HG03108 (cell line): ENCODE data around the gene P2RY12.

Experiments
- ATAC-seq: cut with Tn5 transposase; IDR thresholded peaks from one replicate; pipeline ENCODE4 v1.9.1; 2021; ENCODE audit warnings: moderate library complexity; ENCODE audit not compliant: unreplicated experiment

Gene P2RY12

GRCh38 chr3:151350656-151351055 lies 33.9 kb downstream of the P2RY12 start:
- ATAC-seq = no peak

DNA sequence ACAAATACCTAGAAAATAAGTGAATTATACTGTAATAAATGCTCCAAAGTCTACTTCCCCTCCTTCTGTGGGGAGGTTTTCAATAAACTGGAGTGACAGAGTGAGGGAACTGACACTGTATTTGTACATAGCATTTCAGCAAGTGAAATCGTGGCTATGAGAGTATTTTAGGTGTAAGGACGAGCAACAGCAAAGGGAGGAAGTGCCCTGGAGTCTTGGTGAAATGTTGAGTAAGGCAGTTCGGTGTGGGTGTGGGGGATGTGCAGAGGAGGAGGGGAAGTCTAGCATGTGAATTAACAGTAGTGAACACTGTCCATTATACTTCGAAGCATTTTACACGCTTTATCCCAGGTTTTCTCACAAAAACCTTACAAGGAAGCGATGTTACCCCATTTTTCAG lies 37.1 kb downstream of the P2RY12 start:
- ATAC-seq = no peak

DNA sequence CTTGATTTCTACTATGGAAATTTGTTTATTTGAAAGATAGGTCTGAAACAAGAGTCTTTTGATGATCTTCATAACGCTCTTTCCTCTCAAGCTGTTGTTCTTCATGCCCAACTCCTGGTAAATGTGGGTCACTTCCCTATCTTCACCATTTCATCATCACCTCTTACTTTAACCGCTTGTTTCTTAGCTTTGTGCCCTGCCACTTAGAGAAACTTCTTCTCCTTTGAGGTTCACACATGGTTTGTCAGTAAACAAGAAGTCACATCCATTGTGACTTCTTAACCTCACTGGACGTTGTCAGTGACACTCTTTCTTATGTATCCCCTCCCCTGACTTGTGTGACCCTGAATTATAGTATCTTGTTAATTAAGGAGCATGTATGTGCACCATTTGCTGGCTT lies 38.3 kb downstream of the P2RY12 start:
- ATAC-seq = no peak

DNA sequence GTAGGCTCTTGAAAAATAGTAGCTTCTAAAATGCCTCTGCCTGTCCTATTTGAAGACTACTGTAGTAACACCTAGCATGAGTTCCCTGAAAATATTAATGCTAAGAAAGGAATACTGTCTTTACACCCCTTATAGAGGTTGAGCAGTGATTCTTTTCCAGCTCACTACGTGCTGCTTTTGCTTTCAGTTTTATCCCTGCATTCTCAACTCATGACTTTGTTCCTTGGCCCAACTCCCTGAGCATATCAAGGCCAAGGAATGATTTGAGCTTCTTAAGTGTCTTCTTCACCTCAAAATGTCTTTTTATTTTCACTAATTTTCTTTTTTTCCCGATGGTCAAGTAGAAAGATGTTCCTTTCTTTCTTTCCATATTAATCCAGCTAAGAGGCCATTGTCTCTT lies 38.7 kb downstream of the P2RY12 start:
- no peak for ATAC-seq

DNA sequence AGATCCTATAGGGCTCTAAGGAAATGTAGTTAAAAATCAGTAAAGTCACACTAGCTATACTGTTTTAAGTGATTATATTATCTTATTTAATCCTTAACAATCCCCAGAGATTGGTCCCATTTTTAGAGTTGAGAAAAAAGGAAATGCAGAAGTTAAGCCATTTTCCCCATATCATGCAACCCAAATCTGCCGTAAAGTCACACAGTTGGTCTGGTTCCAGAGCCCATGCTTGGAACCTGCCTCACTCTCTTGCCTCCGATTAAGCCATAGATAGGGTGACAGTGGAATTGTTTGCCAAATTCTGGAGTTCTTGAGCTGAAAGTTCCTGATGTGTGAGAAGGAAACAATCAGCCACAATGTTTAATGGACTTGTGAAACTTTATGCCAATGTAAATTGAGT lies 52.9 kb downstream of the P2RY12 start:
- ATAC-seq = no peak

DNA sequence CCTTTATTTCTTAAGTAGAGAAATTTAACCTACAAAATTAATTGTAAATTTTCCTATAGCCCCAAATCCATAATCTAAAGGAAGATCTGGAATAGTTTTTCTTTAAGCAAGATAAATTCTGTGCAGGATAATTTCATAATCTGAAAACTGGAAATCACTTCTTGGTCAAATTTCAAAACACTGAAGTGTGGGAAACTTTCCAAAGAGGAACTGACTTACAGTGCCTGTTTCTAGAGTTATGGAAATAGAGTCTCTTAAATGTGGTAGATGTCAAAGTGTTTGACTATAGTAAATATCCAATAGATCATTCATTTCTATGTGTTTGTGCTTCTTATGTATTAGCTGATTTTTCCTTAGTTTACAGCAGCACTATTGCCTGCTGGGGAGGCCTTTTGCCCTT lies 53.7 kb downstream of the P2RY12 start:
- no peak for ATAC-seq

DNA sequence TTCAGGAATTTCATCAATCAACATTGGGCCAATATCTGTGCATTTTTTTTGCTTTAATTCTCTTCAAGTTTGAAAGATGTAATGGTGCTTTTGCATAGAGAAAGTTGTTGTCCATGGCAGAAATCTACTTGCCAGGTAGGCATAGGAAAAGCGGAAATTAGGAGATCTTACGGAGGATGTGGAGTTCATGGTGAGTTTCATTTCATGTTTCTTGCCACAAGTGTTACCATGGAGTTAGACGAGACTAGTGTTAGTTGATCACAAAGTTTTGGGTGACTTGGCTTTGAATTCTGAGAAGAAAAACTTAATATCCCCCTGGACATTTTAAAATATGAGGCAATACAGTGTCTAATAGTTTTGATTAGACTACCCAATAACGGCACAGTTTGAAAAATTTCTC lies 54.2 kb downstream of the P2RY12 start:
- ATAC-seq = no peak

DNA sequence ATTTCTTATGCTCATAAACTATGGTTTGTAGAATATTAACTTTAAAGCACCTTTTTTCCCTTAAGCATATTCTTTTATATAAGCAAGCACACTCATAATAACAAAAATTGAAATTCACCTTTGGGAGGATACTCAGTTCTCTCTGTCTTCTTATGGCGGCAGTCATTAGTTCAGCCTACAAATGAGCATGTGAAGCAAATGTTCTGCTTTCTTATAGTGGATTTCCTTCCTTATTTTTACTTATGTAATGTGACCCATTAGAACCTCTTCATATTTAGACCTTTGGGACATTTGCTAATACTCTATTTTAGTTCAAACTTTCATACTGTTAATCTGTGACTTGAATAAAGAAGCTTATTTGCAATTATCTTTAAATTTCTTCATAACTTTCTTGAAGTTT lies 55.2 kb downstream of the P2RY12 start, which contains the start of gene P2RY13:
TSS of gene P2RY13 (minus strand) at position 187 of the 400 bp plus-strand sequence. CDS start at position 166, 21 bp downstream.
- ATAC-seq = no peak

- no peak for ATAC-seq
Observed at GRCh38 chr3:151328298-151328995, 56.1 kb downstream of the P2RY12 start.

- ATAC-seq = no peak
Observed at GRCh38 chr3:151327571-151328198, 56.9 kb downstream of the P2RY12 start.

- ATAC-seq = no peak
Observed at GRCh38 chr3:151322511-151322910, 62.0 kb downstream of the P2RY12 start.

GRCh38 chr3:151321526-151321925 lies 63.0 kb downstream of the P2RY12 start:
- no peak for ATAC-seq

DNA sequence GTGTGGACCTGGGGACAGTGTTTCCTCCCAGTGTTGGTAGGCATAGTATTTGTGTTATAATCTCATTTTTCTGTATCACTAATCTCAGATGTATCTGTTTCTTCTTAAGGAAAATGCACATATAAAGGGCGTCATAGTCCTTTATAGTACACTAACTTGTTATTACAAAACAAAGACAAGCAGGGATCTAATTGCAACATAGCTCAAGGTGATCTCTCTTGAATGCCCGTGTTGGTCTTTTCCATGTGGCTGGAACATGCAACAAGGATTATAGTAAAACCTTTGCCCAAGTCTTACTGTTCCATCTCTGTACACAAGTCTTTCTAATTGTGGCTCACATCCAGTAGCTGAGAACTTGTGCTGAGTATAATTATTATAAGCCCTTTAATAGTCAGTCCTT lies 64.4 kb downstream of the P2RY12 start:
- ATAC-seq = no peak

GRCh38 chr3:151319628-151320027 lies 64.9 kb downstream of the P2RY12 start:
- no peak for ATAC-seq

DNA sequence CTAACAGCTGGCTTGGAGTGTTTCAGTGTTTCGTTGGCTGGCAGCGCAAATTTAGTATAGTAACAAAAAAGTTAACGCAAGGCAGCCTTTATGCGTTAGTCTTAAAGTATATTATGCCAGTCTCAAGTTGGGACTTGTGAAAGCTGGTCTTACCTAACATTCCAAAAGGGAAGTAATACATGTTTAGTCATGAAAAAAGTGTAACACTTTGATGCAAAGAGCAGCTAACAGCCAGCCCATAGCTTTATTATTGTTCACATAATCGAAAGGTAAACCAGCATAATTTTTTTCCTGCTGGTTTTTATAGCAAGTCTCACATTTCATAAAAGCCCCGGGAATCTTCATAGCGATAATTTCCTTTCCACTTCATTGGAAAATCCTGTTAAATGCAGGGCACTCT lies 65.6 kb downstream of the P2RY12 start:
- no peak for ATAC-seq

DNA sequence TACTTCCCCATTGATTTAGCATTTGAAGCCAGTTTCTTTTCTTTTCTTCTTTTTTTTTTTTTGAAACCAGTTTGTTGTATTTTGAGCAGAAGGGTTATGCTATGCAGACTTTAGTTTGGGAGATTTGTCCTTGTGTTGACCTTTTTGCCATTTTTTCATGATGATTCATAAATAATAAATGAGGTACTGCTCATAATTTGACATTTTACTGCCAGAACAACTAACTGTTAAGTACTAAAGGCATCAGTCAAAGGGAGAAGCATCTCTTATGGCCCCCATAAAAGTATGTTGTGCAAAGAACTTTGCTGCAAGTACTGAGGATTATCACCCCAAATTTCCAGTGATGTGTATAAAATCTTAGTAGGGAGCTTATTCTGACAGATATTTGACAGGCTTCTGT lies 66.2 kb downstream of the P2RY12 start:
- ATAC-seq = no peak

DNA sequence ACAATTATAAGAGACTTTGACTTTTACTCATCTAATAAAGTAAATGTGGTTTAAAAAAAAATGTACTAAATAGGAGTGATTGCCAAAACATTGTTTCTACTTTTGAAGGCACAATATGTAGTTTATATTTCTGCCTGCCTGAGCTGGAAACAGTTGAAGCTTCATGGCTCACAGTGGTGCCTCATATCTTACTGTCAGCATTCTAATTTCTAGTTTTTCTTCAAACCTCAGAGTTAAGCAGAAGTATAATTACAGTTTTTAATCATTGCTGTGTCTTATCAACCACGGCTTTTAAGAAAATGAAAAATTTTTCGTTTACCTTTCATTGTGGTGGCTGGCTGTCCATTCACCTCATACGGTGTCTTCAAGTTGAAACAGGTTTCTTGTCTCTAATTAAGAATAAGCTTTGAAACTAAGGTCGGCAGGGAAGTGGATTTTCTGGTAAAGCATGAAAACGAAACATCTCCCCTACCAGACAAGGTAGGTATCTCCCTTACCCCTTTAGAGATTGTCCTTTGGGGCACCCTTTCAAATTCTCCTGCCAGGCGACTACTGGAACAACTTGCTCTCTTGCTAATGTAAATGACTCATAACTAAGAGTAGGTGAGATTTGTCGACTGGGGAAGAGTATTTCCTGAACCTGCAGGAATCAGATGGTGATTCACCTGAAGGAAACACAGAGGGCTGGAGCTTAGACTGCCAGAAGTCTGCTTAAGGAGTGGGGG lies 68.1 kb downstream of the P2RY12 start, which contains the start of gene GPR87:
TSS of gene GPR87 (minus strand) at position 554 of the 725 bp plus-strand sequence. CDS start 16,720 bp downstream, outside the sequence.
- no peak for ATAC-seq

DNA sequence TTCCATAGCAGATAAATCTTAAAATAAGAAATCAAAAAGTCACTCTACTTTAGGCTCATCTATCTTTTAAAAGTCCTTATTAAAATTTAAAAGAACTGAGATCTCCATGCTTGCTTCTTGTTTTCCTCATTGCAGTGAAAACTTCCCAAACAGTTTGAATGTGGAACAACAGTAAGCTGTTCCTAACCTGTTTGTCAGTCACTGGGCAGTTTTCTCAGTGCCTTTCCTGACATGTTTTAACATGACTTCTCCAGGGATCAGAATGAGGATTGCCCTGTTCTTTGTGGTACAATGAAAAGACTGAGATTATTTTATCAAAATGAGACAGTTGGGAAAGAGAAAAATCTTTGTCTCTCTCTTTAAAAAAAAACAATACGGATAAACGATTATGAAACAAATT lies 68.7 kb downstream of the P2RY12 start:
- ATAC-seq = no peak

DNA sequence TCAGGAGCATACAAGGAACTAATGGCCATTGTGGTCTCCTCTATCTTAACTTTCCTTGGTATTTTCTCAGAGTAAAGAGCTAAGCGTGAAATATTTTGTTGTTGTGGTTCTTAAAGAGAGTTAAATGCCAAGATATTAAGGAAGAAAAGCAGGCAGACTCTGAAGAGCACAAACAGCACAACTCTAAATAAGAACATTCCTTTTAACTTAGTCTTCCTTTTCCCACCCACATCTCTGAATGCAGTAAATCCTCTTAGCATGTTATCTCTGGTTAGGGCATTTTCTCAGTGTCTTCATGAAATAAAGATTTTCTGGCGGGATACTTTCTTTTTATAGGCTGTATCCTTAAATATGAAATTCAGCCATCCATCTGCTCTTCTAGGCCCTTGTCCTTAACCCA lies 69.4 kb downstream of the P2RY12 start:
- ATAC-seq = no peak

DNA sequence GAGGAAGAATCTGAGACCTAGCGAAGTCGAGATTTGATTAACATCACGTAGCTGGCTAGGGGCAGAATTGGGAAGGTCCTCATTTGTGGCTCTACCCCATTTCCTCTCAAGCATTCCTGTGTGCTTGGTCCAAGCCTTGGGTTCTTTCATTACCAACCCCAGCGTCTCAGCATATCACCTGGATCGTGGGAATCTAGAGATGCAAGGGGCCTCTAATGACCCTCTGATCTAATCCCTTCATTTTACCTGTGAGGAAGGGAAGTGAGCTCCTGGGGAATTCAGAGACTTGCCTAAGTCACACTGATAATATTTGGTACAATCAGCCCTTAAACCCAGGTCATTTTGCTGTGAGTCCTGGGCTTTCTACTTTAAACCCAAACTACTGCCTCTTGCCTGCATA lies 70.0 kb downstream of the P2RY12 start:
- no peak for ATAC-seq

GRCh38 chr3:151314137-151314536 lies 70.4 kb downstream of the P2RY12 start:
- ATAC-seq = no peak

DNA sequence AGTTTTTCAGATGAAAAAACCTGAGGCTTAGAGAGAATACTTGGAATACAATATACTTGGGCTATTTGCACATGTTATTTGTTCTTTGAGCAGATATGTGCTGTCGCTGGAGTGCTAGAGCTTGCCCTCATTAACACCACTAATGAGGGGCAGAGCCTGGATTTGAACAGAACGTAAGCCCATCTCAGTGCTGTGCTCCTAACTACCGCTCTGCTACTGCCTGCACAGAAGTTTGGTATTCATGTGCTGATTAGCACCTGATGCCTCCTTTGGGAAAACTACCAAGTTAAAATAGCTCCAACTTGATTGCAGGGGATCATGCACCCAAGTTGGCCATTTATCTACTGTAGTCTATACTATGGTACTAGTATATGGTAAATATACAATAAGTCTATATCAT lies 71.6 kb downstream of the P2RY12 start:
- ATAC-seq = no peak
